ENCODE results near the gene UFD1. TPM values are rescaled to one million over a fixed set of nuclear protein-coding genes. Genes with fewer than 3 reads are reported as not detected.

Gene UFD1
- total and polyA plus RNA-seq, 2 of the 13 experiments (the other 11 are each of a cell fraction or from before 2014, with no cell fraction given), result 47.9 to 51.1 TPM

GRCh38 chr22:19522881-19523239, 43.9 kb upstream of the UFD1 start:
- Histone ChIP-seq H3K36me3 (replicated peaks in 1 of 2; ENCODE audit: control insufficient read depth in 1 of 2, insufficient read depth in 2 of 2, low read length in 2 of 2) (peaks cover 0 to 1% of the 10 kb centered on the region in 2 experiments; a peak in 1 of 5 replicates), H4K20me1 (ENCODE audit: insufficient read depth, low read length) (no peaks in the 10 kb centered on the region), H3K4me2 (ENCODE audit: low read depth, low read length) (no peak overlapping the region), H3K9me3 (ENCODE audit: low read length) (no peaks in the 10 kb centered on the region), H3K4me1 (ENCODE audit: insufficient read depth, low read length) (no peaks in the 10 kb centered on the region), H3K9ac (ENCODE audit: insufficient read depth, low read depth, low read length) (no peak overlapping the region), H3K79me2 (ENCODE audit: insufficient read depth, low read length) (no peaks in the 10 kb centered on the region), H3K27ac (ENCODE audit: extremely low read length, insufficient read depth, low read length) (no peak overlapping the region), H3K4me3 (replicated peaks in 1 of 3; ENCODE audit: insufficient read depth in 1 of 3, low read depth in 2 of 3, low read length in 3 of 3) (no peak overlapping the region), H2AFZ (ENCODE audit: low read length) (no peak overlapping the region), H3K27me3 (ENCODE audit: control insufficient read depth in 1 of 2, insufficient read depth in 2 of 2, low read length in 2 of 2) (peaks cover 0 to 10% of the 10 kb centered on the region in 2 experiments; a peak in 1 of 5 replicates)
- ChIA-PET CTCF (ENCODE audit: low intra/inter-chr PET ratio, low total read pairs) (no interaction called here), POLR2A (no interaction called here)
- no peak for ATAC-seq
- no TSS peak for BruUV-seq (replicated peaks)
- 86% methylated on average over 5 of the region's 9 CpGs for WGBS (ENCODE audit: low lambda C conversion rate)
- intact Hi-C loops (cut with micrococcal nuclease; ENCODE audit: unreplicated experiment), result no loop called here
- in situ Hi-C loops (cut with HindIII; ENCODE audit: extremely low pct_ligation_motif_present, low pct_unique_long_range_greater_than_20kb), result no loop called here
- TF ChIP-seq ZNF235 (CRISPR knock-in tag; IDR thresholded peaks at IDR 0.05; ENCODE audit: borderline replicate concordance) (no peak), SRY (CRISPR knock-in tag; IDR thresholded peaks at IDR 0.05) (no peak), CCAR2 (optimal IDR thresholded peaks at IDR 0.05; ENCODE audit: low read depth, low read length) (no peak), JUND (CRISPR knock-in tag; IDR thresholded peaks at IDR 0.05) (no peak), FOXK1 (CRISPR knock-in tag; IDR thresholded peaks at IDR 0.05; ENCODE audit: borderline replicate concordance, low read depth) (no peak), HOXA5 (CRISPR knock-in tag; IDR thresholded peaks at IDR 0.05) (no peak), REPIN1 (CRISPR knock-in tag; IDR thresholded peaks at IDR 0.05; ENCODE audit: borderline replicate concordance, low read depth) (no peak)
- TF ChIP-seq, protein P1, sequence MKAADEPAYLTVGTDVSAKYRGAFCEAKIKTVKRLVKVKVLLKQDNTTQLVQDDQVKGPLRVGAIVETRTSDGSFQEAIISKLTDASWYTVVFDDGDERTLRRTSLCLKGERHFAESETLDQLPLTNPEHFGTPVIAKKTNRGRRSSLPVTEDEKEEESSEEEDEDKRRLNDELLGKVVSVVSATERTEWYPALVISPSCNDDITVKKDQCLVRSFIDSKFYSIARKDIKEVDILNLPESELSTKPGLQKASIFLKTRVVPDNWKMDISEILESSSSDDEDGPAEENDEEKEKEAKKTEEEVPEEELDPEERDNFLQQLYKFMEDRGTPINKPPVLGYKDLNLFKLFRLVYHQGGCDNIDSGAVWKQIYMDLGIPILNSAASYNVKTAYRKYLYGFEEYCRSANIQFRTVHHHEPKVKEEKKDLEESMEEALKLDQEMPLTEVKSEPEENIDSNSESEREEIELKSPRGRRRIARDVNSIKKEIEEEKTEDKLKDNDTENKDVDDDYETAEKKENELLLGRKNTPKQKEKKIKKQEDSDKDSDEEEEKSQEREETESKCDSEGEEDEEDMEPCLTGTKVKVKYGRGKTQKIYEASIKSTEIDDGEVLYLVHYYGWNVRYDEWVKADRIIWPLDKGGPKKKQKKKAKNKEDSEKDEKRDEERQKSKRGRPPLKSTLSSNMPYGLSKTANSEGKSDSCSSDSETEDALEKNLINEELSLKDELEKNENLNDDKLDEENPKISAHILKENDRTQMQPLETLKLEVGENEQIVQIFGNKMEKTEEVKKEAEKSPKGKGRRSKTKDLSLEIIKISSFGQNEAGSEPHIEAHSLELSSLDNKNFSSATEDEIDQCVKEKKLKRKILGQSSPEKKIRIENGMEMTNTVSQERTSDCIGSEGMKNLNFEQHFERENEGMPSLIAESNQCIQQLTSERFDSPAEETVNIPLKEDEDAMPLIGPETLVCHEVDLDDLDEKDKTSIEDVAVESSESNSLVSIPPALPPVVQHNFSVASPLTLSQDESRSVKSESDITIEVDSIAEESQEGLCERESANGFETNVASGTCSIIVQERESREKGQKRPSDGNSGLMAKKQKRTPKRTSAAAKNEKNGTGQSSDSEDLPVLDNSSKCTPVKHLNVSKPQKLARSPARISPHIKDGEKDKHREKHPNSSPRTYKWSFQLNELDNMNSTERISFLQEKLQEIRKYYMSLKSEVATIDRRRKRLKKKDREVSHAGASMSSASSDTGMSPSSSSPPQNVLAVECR (CRISPR knock-in tag; IDR thresholded peaks at IDR 0.05; ENCODE audit: borderline replicate concordance), result no peak
- TF ChIP-seq, protein P2, sequence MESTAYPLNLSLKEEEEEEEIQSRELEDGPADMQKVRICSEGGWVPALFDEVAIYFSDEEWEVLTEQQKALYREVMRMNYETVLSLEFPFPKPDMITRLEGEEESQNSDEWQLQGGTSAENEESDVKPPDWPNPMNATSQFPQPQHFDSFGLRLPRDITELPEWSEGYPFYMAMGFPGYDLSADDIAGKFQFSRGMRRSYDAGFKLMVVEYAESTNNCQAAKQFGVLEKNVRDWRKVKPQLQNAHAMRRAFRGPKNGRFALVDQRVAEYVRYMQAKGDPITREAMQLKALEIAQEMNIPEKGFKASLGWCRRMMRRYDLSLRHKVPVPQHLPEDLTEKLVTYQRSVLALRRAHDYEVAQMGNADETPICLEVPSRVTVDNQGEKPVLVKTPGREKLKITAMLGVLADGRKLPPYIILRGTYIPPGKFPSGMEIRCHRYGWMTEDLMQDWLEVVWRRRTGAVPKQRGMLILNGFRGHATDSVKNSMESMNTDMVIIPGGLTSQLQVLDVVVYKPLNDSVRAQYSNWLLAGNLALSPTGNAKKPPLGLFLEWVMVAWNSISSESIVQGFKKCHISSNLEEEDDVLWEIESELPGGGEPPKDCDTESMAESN (CRISPR knock-in tag; conservative IDR thresholded peaks at IDR 0.05), result no peak
- DNase-seq (ENCODE audit: low spot score), result no peak
- no peak for FAIRE-seq

Measured in HepG2 (cell line).